DMS53 treated with DMSO at 0.1 percent for 48 hours (cell line): ENCODE measurements around the gene CAPN8.
A peak's percentile ranks its signal among the peaks of the same experiment; 100 is the strongest.

ENCODE experiments used
- DNase-seq: peaks from one replicate; lab custom pipeline; 2025; ENCODE audit not compliant: unreplicated experiment; lab: John Stamatoyannopoulos, UW

Gene CAPN8

DNA sequence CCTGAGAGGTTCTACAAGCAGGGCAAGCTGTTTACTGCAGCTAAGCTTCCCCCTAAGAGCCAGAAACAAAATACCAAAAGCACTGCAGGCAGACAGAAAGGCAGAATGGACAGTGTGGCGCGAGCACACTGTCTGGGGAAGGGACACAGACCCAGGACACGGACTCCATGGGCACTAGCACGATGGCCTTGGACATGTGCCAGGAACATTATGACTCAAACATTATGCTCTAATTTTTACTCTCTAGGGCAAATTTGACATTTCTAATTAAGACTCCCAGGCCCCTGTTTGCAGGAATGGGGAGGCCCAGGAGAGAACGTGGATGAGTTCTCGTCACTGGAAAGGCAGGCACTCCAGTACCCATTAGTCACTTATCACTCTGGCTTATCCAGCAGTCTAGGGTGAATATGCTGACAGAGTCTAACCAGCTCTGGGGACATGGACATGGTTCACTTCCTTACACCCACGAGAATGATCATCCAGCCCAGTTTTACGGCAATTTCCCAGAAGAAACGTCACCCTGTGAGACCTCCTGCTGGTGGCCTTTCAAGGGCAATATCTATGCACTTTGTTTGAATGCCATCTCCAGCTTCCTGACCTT, 45.1 kb downstream of the CAPN8 start:
- no peak for DNase-seq

DNA sequence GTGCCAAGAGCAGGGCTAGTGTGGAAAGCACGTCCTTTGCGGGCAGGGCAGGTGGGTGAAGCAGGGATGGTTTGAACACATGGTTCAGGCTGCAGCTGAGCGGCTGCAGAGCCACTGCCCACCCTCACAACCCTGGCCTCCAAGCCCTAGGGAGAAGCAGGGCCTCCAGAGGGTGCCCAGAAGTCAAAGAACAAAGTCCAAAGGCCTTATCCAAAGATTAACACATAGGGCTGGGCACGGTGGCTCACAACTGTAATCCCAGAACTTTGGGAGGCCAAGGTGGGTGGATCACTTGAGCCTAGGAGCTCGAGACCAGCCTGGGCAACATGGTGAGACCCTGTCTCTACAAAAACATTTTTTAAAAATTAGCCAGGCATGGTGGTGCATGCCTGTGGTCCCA, 46.8 kb downstream of the CAPN8 start:
- no peak for DNase-seq

DNA sequence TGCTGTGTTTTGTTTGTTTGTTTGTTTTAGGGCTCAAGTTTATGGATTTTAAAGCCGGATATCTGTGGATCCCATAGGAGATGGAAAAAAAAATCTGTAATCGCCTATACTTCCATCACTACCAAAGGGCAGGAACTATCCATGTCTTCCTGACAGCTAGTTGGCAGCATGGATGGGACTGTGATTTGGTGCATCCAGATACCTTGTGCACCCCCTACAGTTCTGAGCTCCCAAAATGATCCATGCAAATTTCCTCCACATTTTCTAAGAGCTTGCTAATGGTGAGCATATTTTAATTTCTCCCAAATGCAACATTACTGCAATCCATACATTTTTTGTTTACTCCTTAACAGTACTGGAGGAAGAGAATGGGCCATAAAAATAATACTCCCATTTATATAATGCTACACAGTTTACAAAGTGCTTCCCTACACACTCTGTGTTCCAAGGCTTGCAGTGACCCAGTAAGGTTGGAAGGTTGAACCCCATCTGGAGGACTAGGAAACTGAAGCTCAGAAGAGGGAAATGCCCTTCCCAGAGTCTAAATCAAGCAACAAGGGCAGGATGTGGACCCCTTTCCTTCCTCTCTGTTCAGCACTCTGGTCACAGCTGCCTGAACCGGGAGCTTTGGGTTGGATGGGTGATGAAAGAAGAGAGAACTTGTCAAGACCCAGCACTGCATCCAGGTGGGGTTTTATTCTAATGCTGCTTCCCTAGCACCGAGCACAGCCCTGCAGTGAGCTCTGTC, 48.0 kb downstream of the CAPN8 start:
- DNase-seq: no peak

DNA sequence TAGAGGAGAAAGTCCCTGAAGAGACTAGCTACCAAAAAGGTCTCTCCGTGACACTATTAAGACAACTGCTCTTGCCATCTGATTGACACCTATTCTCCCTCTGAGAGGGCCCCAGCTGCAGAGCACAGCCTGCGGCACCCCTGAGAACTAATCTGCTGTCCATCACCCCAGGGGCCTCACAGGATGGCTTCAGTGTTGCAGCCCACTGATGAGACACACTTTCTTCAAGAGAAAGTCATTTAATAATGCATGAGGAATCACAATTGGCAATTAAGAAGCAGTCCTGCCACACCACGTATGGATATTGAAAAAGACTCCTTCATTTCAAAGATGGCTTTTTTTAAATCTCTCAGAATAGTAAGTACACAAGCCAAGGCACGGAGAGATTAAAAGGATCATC, 48.9 kb downstream of the CAPN8 start:
- DNase-seq: no peak

DNA sequence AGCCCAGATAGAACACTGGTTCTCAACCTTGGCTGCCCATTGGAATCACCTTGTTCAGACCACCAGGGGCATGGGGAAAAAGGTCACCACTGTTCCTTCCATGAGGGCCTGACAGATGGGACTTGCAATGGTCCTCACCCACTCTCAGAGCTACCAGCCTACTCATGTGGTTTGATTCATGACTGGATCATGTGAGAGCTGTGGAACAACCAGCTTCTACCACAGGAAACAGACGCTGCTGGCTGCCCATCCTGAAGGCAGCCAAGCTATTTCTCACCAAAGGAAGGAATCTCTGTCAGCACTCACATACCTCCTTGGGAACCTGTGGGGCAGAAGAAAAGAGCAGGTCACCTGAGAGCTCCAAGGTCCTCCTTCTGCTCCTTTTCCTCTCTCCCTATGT, 53.6 kb downstream of the CAPN8 start:
- no peak for DNase-seq

DNA sequence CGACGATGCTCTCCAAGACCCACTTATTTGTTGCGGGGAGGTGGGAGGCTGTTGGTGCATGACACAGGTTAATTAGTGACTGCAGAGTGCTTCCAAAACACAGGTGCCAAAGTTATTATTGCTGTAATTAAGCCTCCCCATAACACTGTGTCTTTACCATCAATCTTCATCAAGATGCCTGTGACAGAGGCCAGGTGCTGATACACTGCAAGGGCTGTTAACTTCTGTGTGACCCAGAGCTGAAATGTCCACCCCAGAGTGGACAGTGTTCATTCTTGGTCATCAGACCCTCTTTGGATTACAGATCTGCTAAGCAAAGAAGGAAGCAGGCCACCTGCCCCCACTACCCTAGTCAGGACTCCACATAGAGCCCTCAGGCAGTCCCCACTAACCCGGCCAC, 55.5 kb downstream of the CAPN8 start:
- DNase-seq: no peak

- no peak for DNase-seq
These were observed 56.4 kb downstream of the CAPN8 start for GRCh38 chr1:223609066-223609465.

- DNase-seq: no peak
These were observed 107.0 kb downstream of the CAPN8 start for GRCh38 chr1:223558512-223558911.

- no peak for DNase-seq
These were observed 108.4 kb downstream of the CAPN8 start for GRCh38 chr1:223557130-223557475.

- DNase-seq: peak; percentile 43
These were observed 108.9 kb downstream of the CAPN8 start for GRCh38 chr1:223556414-223557129.

DNA sequence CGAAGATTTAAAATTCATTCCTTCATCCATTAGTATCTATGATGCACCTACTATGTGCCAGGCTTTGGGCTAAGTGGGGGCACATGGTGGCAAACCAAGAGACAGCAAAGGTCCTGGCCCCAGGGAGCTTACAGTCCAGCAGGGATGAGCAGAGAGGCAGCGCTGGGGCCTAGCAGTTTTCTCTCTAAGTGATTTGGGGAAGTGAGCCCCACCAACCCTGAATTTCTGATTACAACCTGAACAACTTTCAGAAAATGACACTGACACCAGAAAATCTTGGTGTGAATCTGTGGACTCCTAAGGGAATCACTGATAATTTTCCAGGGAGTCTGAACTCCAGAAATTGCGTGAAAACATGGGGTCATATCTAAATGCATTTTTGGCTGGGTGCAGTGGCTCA, 111.5 kb downstream of the CAPN8 start:
- DNase-seq: no peak

- DNase-seq: no peak
These were observed 113.9 kb downstream of the CAPN8 start for GRCh38 chr1:223551610-223552009.

DNA sequence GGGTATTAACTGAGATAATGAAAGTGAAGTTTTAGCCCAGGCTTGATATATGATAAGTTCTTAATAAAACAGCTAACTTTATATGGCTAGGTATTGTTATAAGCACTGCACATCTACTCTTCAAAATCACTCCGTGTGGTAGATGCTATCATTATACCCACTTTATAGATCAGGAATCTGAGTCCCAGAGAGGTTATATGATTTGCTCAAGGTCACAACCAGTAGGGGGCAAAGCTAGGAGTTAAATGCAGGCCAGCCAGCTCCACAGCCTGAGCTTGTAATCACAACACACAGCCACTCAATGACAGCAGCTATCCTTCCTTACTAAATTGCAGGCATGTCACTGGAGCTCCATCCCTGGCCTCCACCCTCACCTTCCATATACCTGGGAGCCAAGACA, 115.8 kb downstream of the CAPN8 start:
- no peak for DNase-seq

DNA sequence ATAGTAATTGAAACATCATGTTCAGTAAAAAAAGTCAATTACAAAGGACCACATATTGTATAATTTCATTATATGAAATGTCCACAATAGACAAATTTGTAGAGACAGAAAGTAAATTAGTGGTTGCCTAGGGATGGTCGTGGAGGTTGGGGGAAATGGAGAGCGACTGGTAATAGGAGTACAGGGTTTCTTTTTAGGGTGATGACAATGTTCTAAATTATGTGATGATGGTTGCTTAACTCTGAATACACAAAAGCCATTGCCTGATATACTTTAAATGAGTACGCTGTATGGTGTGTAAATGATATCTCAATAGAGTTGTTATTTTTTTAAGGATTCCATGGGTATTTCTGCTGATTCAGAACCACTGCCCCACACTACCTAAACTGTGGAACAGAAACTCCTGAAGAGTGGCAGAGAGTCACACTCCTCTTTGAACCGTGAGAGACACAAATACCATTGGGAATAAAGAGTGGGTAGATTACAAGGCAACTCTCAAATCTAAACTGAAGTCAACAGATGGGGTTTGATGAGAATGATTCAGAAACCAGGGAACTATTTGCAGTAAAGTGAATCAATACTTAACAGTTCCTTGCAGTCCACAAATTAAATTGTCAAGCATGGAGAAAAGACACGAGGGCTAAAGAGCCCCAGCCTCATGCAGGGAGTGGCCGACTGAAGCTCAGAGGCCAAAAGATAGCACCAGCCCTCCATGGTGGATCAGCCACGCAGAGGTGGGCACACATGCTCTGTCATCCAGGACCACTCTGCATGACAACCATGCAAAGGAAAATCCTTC, 118.0 kb downstream of the CAPN8 start:
- no peak for DNase-seq

GRCh38 chr1:223545343-223545742, 120.2 kb downstream of the CAPN8 start:
- no peak for DNase-seq

DNA sequence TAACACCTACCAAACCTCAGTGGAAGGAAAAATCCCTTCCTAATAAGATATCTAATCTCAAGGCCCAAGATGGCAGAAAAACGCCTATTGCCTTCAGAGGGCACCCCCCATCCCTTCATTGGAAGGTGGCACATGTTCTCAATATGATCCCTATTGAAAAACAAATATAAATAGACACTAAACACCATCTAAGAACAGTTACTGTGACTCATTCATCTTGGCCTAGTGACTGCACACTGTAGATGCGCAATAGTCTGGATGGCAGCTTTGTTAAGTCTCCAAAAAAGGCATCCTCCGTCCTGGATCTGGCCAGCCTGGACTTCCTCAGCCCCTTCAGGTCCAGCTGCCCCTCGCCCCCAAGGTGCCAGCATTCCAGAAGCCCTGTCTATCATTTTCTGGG, 121.9 kb downstream of the CAPN8 start:
- DNase-seq: no peak

- no peak for DNase-seq
These were observed 122.7 kb downstream of the CAPN8 start for GRCh38 chr1:223542831-223543230.

DNA sequence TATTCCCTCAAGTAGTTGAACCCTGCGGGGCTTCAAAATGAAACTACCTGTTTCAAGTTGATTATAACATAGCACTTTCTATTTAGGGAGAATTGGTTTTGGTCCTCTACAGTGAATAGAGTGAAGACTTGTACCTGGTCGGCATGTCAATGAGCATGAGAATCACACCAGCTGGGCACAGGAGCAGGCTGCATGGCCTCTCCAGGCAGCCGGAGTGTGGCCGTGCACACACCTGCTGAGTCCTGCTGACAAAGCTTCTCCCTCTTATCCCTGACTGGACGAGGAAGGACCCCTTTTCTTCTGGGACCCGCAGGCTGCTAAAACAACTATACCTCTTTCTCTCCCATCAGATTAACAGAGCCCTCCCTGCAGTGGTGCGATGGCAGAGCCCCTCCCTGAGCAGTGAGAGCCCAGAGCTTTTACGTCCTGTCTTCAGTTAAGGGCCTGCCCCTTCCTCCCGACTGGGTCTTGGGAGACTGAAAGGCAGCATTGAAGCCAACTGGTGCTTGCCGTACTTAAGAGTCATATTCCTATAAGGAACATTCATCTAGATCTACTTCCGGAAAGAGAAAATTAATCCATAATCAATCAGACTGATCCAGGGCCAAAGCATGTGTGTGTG, 124.9 kb downstream of the CAPN8 start:
- DNase-seq: no peak

DNA sequence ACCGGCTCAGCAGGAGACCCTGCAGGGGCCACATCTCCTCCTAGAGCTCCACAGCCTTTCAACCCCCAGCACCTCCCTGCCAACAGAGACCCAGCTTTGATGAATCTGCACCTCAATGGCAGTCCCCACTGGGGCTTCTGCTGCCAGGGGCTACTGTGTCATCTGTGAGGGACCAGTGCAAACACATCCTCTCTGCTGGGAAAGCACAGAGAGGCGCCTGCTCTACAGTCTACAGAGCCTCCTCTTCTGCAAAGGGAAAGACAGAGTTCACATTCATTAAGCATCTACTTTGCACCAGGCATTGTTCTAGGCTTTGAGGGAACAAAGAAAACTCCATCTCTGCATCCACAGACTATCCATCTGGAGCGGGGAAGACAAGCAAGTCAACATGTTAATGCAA, 125.8 kb downstream of the CAPN8 start:
- DNase-seq: no peak

- no peak for DNase-seq
These were observed 126.5 kb downstream of the CAPN8 start for GRCh38 chr1:223538981-223539380.

DNA sequence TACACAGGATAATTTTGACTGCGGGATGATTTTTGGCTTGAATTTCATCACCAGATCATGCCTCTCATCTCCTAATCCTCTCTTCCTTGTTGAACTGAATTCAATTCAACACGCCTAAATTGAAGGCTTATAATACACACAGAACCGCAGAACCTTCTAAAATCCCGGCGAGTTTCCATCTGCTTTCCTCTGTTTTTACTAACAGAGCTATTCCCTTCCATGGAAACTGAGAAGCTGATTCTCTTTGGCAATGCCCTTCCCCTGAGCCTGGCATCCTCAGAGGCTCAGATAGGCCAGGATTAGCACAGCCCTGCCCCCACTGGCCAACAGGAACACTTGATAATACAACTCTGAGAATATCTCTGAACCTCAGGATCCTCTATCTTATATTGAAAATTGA, 130.2 kb downstream of the CAPN8 start:
- DNase-seq: no peak
